Tibial artery (tissue), 4 donors: ENCODE data around the gene RALY.

Experiments
- DNase-seq, 2 donors: peaks; one replicate each; pipeline ENCODE4 v3.0.0-alpha.2; 2019
- H3K27ac ChIP-seq, 2 donors: fragments of 200-600 bp; sonication (generic) in 1 of 2; 1 replicate in 1 of 2; 2 replicates in 1 of 2; pipeline ENCODE4 v1.5.1; 2018 to 2019; ENCODE audit warnings: mild to moderate bottlenecking in 1 of 2
- H3K27me3 ChIP-seq, 2 donors: fragments of 200-600 bp; sonication (generic) in 1 of 2; one replicate each; pipeline versions ENCODE4 v1.5.1 to v1.6.0; 2016 to 2019
- H3K36me3 ChIP-seq, 3 donors: fragments of 200-600 bp; sonication (generic) in 2 of 3; one replicate each; pipeline ENCODE4 v1.5.1; 2016 to 2019; ENCODE audit warnings: mild to moderate bottlenecking in 2 of 3
- H3K4me1 ChIP-seq, 4 donors: fragments of 200-600 bp; sonication (generic) in 2 of 4; 1 replicate in 3 of 4; 2 replicates in 1 of 4; pipeline ENCODE4 v1.5.1; 2016 to 2019
- H3K4me3 ChIP-seq, 2 donors: fragments of 200-600 bp; sonication (generic) in 1 of 2; 1 replicate in 1 of 2; 2 replicates in 1 of 2; pipeline ENCODE4 v1.5.1; 2018 to 2019; ENCODE audit warnings: mild to moderate bottlenecking in 2 of 2
- H3K9me3 ChIP-seq, 3 donors: fragments of 200-600 bp; sonication (generic) in 1 of 3; one replicate each; pipeline ENCODE4 v1.5.1; 2016 to 2019
- intact Hi-C: fragments of 100-400 bp; cut with DNase I; formaldehyde crosslinking; loops from one replicate; pipeline ENCODE4 v1.15.0; 2023; ENCODE audit warnings: low total_unique reads
- TF ChIP-seq, protein P1 (sequence below), 2 experiments: fragments of 200-600 bp in 1 of 2; fragments of 450-650 bp in 1 of 2; IDR thresholded peaks; one replicate each; pipeline ENCODE4 v1.5.1; 2017 to 2019; ENCODE audit warnings: antibody characterized with exemption in 2 of 2, mild to moderate bottlenecking in 1 of 2, moderate library complexity in 1 of 2

RALY gene

DNA sequence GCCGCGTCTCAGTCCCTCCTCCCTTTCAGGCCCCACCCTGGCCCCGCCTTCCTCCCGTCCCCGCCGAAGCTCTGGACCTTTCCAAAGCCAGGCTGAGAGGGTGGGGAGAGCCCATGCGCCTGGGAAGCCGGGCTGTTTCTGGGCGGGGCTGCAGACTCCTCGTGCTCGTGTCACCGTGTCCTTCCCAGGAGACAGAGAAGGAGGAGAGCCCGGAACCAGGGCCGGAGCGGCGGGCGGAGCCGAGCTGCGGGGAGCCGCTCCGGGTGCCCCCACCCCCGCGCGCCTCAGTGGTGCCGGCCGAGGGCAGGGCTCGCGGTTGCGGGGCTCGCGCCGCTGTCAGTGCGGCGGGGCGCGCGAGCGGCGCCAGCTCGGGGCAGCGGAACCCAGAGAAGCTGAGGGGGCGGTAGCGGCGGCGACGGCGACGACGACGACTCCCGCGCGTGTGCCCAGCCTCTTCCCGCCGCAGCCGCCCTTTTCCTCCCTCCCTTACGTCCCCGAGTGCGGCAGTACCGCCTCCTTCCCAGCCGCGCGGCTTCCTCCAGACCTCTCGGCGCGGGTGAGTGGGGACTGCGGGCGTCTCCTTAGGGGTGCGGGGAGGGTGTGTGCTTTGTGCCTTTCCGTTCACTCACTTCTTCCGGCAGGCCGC is at the start of gene RALY:
RALY (plus strand) TSS at position 336 of the 646 bp plus-strand sequence. CDS start 78,164 bp downstream, outside the sequence.
- peak in 1 of 2 donors; percentile 82 for DNase-seq

DNA sequence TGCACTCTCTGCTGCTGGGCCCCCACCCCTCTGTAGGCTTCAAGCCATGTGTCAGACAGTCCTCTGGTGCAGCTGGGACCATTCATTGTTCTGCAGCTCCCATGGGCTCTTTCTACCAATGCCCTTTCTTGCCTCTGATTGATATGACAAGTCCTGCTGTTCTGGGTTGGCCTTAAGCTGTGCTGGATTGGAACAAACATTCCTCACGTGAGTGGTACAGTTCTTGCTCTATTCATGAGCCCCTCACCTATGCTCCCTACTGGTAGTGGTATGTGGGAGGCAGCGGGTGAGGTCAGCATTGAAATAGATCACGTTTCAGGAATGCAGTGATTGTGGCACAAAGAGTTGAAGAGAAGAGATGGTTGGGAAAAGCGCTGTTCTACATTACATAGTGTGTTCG is 48.8 kb upstream of the RALY start:
- H3K27me3 ChIP-seq, result no peaks in the 10 kb centered on the region
- no peaks in the 10 kb centered on the region for H3K4me1 ChIP-seq
- TF ChIP-seq, protein P1, sequence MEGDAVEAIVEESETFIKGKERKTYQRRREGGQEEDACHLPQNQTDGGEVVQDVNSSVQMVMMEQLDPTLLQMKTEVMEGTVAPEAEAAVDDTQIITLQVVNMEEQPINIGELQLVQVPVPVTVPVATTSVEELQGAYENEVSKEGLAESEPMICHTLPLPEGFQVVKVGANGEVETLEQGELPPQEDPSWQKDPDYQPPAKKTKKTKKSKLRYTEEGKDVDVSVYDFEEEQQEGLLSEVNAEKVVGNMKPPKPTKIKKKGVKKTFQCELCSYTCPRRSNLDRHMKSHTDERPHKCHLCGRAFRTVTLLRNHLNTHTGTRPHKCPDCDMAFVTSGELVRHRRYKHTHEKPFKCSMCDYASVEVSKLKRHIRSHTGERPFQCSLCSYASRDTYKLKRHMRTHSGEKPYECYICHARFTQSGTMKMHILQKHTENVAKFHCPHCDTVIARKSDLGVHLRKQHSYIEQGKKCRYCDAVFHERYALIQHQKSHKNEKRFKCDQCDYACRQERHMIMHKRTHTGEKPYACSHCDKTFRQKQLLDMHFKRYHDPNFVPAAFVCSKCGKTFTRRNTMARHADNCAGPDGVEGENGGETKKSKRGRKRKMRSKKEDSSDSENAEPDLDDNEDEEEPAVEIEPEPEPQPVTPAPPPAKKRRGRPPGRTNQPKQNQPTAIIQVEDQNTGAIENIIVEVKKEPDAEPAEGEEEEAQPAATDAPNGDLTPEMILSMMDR (IDR thresholded peaks at IDR 0.05), result no peak
- no peak overlapping the region for H3K4me3 ChIP-seq
- no peak overlapping the region for H3K27ac ChIP-seq
- no peaks in the 10 kb centered on the region for H3K36me3 ChIP-seq
- intact Hi-C loops, result no loop called here
- DNase-seq, result no peak
- H3K9me3 ChIP-seq, result peaks cover 0 to 22% (median 11%) of the 10 kb centered on the region in 3 donors

More for the DNA sequence above, at the start of gene RALY:
- TF ChIP-seq, protein P1 (IDR thresholded peaks at IDR 0.05), result no peak
- Histone ChIP-seq H3K4me3 (peak within 1 kb of the TSS; percentile 96 to 99), H3K9me3 (no peaks in the 10 kb centered on the region), H3K27ac (peak within 1 kb of the TSS; percentile 98 to 99), H3K27me3 (no peaks in the 10 kb centered on the region), H3K36me3 (no peaks in the 10 kb centered on the region), H3K4me1 (peaks cover 0 to 60% (median 47%) of the 10 kb centered on the region in 4 donors)
- intact Hi-C loops, result loop anchor here (10.0 kb wide), 2 partner anchors 121 to 179 kb away; partner anchors contain the start of genes CHMP4B and EIF2S2

DNA sequence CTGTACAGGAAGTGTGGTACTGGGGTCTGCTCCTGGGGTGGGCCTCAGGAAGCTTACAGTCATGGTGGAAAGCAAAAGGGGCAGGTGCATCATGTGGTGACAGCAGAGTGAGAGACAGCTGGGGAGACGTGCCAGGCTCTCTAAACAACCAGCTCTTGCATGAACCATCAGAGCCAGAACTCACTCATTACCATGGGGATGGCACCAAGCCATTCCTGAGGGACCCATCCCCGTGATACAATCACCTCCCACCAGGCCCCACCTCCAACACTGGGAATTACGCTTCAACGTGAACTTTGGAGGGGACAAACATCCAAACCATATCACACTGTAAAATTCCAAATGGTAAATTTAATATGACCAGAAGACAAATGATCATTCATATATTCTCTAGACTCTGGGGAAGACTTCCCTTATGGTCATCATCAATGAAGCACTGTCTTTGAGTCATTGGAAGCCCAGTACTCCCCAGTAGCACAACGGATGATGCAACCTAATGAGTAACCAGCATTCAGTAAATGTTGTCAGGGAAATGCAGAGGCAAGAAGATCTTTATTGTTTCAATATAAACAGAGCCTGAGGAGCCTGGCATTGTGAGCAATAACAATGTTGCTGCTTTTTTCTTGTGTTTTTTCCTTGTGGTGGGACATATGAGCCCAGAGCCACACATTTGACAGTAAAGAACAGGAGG is 48.2 kb upstream of the RALY start:
- TF ChIP-seq, protein P1 (IDR thresholded peaks at IDR 0.05), result no peak
- H3K4me1 ChIP-seq, result no peaks in the 10 kb centered on the region
- H3K4me3 ChIP-seq, result no peak overlapping the region
- DNase-seq, result no peak
- H3K27me3 ChIP-seq, result no peaks in the 10 kb centered on the region
- H3K9me3 ChIP-seq, result peaks cover 0 to 22% (median 11%) of the 10 kb centered on the region in 3 donors
- intact Hi-C loops, result no loop called here
- no peak overlapping the region for H3K27ac ChIP-seq
- H3K36me3 ChIP-seq, result no peaks in the 10 kb centered on the region

DNA sequence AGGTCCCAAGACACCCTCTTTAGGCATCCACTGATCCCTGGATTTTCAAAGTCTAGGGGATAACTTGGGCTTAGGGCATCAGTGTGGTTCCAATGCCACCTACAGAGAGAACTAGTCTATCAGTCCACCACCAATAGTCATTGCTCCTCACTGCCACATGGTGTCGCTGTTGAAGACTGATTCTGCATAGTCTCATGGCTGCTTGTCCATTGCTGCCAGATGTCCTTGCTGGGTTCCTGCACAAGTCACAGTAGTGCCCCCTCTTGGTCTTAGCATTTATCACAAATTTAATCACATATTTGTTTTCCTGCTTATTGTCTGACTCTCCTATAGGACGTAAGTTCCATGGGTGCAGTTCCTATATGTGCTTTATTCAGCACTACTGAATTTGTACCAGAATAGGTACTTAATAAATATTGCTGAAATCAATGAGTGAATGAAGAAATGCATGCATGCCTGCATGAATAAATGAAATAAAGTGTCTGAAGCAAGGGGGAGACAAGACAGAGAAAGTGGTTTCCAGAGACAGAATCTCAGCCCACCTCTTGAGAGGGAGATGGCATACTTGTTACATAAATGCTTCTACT is 45.9 kb upstream of the RALY start:
- no peak for DNase-seq
- Histone ChIP-seq H3K27me3 (no peaks in the 10 kb centered on the region), H3K4me1 (no peaks in the 10 kb centered on the region), H3K27ac (no peak overlapping the region), H3K9me3 (peaks cover 0 to 22% (median 11%) of the 10 kb centered on the region in 3 donors), H3K4me3 (no peak overlapping the region), H3K36me3 (no peaks in the 10 kb centered on the region)
- intact Hi-C loops, result no loop called here
- TF ChIP-seq, protein P1 (IDR thresholded peaks at IDR 0.05), result peak; percentile 16 to 21

DNA sequence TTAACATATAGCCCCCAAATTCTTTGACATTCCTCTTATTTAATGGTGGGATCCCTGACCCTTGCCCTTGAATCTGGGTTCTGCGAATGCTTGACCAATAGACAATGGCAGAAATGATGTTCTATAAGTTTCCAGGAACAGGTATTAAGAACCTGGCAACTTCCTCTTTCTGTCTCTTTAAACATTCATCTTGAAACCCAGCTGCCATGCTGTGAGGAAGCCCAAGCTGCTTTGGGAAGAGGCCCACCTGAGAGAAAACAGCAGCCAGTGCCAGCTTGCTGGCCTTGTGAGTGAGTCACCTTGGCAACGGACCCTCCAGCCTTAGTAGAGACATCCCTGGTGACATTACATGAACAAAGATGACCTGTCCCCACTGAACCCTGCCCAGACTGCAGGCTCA is 45.2 kb upstream of the RALY start:
- intact Hi-C loops, result no loop called here
- TF ChIP-seq, protein P1 (IDR thresholded peaks at IDR 0.05), result no peak

More for the DNA sequence above, 45.2 kb upstream of the RALY start:
- H3K4me3 ChIP-seq, result no peak overlapping the region
- H3K36me3 ChIP-seq, result no peaks in the 10 kb centered on the region
- H3K9me3 ChIP-seq, result peaks cover 0 to 22% (median 11%) of the 10 kb centered on the region in 3 donors
- H3K27me3 ChIP-seq, result no peaks in the 10 kb centered on the region
- no peak overlapping the region for H3K27ac ChIP-seq
- no peaks in the 10 kb centered on the region for H3K4me1 ChIP-seq
- DNase-seq, result no peak
